ENCODE results near the gene PLXND1.
"Not testable (repeated sequence)": the region's sequence is repeated elsewhere in the genome, so short reads cannot be mapped to it uniquely, and the experiment has no call there.

The PLXND1 gene

GRCh38 chr3:129606636-129607390, at the start of gene PLXND1:
PLXND1 (minus strand) TSS chr3:129606676; CDS start chr3:129606639, 37 bp downstream.
- FAIRE-seq, result no peak

GRCh38 chr3:129655291-129655700, 48.8 kb upstream of the PLXND1 start:
- no peak for FAIRE-seq

GRCh38 chr3:129654131-129654530, 47.7 kb upstream of the PLXND1 start:
- FAIRE-seq, result no peak

- FAIRE-seq, result no peak
These were observed 46.5 kb upstream of the PLXND1 start for GRCh38 chr3:129653019-129653418.

GRCh38 chr3:129651435-129652202, 45.1 kb upstream of the PLXND1 start:
- FAIRE-seq, result no peak

- FAIRE-seq, result peak; percentile 60
These were observed 43.9 kb upstream of the PLXND1 start for GRCh38 chr3:129650256-129650872.

- no peak for FAIRE-seq
These were observed 41.9 kb upstream of the PLXND1 start for GRCh38 chr3:129648391-129648790.

GRCh38 chr3:129645286-129645685, 38.8 kb upstream of the PLXND1 start:
- FAIRE-seq, result no peak

- no peak for FAIRE-seq
These were observed 38.4 kb upstream of the PLXND1 start for GRCh38 chr3:129644836-129645235.

GRCh38 chr3:129641567-129642260, 35.2 kb upstream of the PLXND1 start:
- not testable (repeated sequence) for FAIRE-seq

- FAIRE-seq, result not testable (repeated sequence)
These were observed 34.5 kb upstream of the PLXND1 start for GRCh38 chr3:129640985-129641384.

- no peak for FAIRE-seq
These were observed 32.0 kb upstream of the PLXND1 start for GRCh38 chr3:129638481-129638880.

GRCh38 chr3:129636082-129636481, 29.6 kb upstream of the PLXND1 start:
- no peak for FAIRE-seq

GRCh38 chr3:129635656-129636055, 29.2 kb upstream of the PLXND1 start:
- FAIRE-seq, result no peak

- FAIRE-seq, result no peak
These were observed 27.4 kb upstream of the PLXND1 start for GRCh38 chr3:129633751-129634481.

- no peak for FAIRE-seq
These were observed 26.5 kb upstream of the PLXND1 start for GRCh38 chr3:129632977-129633376.

GRCh38 chr3:129632556-129632955, 26.1 kb upstream of the PLXND1 start:
- no peak for FAIRE-seq

- FAIRE-seq, result no peak
These were observed 25.6 kb upstream of the PLXND1 start for GRCh38 chr3:129632056-129632455.

GRCh38 chr3:129629011-129629410, 22.5 kb upstream of the PLXND1 start:
- no peak for FAIRE-seq

- FAIRE-seq, result no peak
These were observed 21.7 kb upstream of the PLXND1 start for GRCh38 chr3:129628169-129628522.

- FAIRE-seq, result peak; percentile 89
These were observed 21.1 kb upstream of the PLXND1 start for GRCh38 chr3:129627350-129628168.

Measured in islet of Langerhans (tissue), 1 donor.